Measurements from ENCODE around the gene C3orf20. TPM values are rescaled to one million over a fixed set of nuclear protein-coding genes. Genes with fewer than 3 reads are reported as not detected.

Gene C3orf20
- total RNA-seq, 1 experiment from 2014 or later = not detected

DNA sequence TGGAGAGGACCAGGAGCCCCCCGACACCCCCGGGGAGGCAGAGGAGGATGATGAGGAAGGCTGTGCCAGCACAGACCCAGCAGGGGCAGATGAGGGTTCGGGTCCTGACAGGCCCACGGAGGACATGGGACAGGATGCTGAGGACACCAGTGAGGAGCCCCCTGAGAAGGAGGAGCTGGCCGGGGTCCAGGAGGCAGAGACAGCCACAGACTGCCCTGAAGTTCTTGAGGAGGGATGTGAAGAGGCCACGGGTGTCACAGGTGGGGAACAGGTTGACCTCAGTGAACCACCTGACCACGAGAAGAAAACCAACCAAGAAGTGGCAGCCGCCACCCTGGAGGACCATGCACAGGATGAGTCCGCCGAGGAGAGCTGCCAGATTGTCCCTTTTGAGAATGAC is 144.7 kb downstream of the C3orf20 start:
- Mint-ChIP-seq H3K27ac (no peak overlapping the region), H3K4me3 (no peak overlapping the region), H3K27me3 (ENCODE audit: low read depth) (no peaks in the 10 kb centered on the region; the same call in 1 of the 2 replicates), H3K9me3 (no peaks in the 10 kb centered on the region), H3K4me1 (peaks cover 27% of the 10 kb centered on the region), H3K36me3 (peaks cover 5% of the 10 kb centered on the region; the same call in 1 of the 2 replicates)
- TF ChIP-seq, protein P1, sequence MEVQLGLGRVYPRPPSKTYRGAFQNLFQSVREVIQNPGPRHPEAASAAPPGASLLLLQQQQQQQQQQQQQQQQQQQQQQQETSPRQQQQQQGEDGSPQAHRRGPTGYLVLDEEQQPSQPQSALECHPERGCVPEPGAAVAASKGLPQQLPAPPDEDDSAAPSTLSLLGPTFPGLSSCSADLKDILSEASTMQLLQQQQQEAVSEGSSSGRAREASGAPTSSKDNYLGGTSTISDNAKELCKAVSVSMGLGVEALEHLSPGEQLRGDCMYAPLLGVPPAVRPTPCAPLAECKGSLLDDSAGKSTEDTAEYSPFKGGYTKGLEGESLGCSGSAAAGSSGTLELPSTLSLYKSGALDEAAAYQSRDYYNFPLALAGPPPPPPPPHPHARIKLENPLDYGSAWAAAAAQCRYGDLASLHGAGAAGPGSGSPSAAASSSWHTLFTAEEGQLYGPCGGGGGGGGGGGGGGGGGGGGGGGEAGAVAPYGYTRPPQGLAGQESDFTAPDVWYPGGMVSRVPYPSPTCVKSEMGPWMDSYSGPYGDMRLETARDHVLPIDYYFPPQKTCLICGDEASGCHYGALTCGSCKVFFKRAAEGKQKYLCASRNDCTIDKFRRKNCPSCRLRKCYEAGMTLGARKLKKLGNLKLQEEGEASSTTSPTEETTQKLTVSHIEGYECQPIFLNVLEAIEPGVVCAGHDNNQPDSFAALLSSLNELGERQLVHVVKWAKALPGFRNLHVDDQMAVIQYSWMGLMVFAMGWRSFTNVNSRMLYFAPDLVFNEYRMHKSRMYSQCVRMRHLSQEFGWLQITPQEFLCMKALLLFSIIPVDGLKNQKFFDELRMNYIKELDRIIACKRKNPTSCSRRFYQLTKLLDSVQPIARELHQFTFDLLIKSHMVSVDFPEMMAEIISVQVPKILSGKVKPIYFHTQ (CRISPR knock-in tag; IDR thresholded peaks at IDR 0.05) = no peak
- TF ChIP-seq, protein P2, sequence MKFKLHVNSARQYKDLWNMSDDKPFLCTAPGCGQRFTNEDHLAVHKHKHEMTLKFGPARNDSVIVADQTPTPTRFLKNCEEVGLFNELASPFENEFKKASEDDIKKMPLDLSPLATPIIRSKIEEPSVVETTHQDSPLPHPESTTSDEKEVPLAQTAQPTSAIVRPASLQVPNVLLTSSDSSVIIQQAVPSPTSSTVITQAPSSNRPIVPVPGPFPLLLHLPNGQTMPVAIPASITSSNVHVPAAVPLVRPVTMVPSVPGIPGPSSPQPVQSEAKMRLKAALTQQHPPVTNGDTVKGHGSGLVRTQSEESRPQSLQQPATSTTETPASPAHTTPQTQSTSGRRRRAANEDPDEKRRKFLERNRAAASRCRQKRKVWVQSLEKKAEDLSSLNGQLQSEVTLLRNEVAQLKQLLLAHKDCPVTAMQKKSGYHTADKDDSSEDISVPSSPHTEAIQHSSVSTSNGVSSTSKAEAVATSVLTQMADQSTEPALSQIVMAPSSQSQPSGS (CRISPR knock-in tag; IDR thresholded peaks at IDR 0.05; ENCODE audit: borderline replicate concordance, low read depth) = no peak
- TF ChIP-seq SP1 (CRISPR knock-in tag; conservative IDR thresholded peaks at IDR 0.05) (no peak), ETV6 (CRISPR knock-in tag; IDR thresholded peaks at IDR 0.05) (no peak), NR3C1 (CRISPR knock-in tag; conservative IDR thresholded peaks at IDR 0.05; ENCODE audit: low read depth) (no peak), GABPB1 (CRISPR knock-in tag; IDR thresholded peaks at IDR 0.05) (no peak), ZNF423 (CRISPR knock-in tag; IDR thresholded peaks at IDR 0.05) (no peak), IRF2 (CRISPR knock-in tag; IDR thresholded peaks at IDR 0.05; ENCODE audit: borderline replicate concordance, low read depth) (no peak), TP53 (CRISPR knock-in tag; IDR thresholded peaks at IDR 0.05) (no peak), ZNF138 (CRISPR knock-in tag; conservative IDR thresholded peaks at IDR 0.05) (no peak), TEAD4 (CRISPR knock-in tag; IDR thresholded peaks at IDR 0.05) (no peak), ZNF416 (CRISPR knock-in tag; IDR thresholded peaks at IDR 0.05) (no peak), ZNF317 (CRISPR knock-in tag; IDR thresholded peaks at IDR 0.05; ENCODE audit: borderline replicate concordance, low read depth) (no peak), JUN (CRISPR knock-in tag; IDR thresholded peaks at IDR 0.05) (no peak), ATF1 (CRISPR knock-in tag; IDR thresholded peaks at IDR 0.05) (no peak), GRHL2 (CRISPR knock-in tag; IDR thresholded peaks at IDR 0.05; ENCODE audit: insufficient replicate concordance, severe bottlenecking) (no peak)
- POLR2A ChIA-PET = no interaction called here
- DNase-seq (ENCODE audit: low spot score) (no peak), ATAC-seq (no peak)
- CTCF ChIA-PET = no interaction called here

DNA sequence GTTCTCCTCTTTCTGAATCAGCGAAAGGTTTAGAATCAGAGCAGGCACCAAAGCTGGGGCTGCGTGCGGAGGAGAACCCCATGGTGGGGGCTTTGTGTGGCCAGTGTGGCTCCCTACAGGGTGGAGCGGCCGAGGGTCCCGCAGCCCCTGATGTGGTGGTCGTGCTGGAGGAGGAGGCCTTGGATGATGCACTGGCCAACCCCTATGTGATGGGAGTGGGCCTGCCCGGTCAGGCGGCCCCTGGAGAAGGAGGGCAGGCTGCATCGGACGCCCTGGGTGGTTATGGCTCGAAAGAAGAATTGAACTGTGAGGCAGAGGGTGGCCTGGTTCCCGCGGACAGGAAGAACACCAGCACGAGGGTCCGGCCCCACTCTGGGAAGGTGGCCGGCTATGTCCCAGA is 145.2 kb downstream of the C3orf20 start:
- Mint-ChIP-seq H3K4me3 (no peak overlapping the region), H3K27me3 (ENCODE audit: low read depth) (no peaks in the 10 kb centered on the region), H3K36me3 (peaks cover 5% of the 10 kb centered on the region; the same call in 1 of the 2 replicates), H3K9me3 (no peaks in the 10 kb centered on the region), H3K4me1 (peaks cover 24% of the 10 kb centered on the region), H3K27ac (no peak overlapping the region)
- no peak for TF ChIP-seq NR3C1 (CRISPR knock-in tag; conservative IDR thresholded peaks at IDR 0.05; ENCODE audit: low read depth)
- CTCF ChIA-PET = no interaction called here
- ATAC-seq (no peak), DNase-seq (ENCODE audit: low spot score) (no peak)
- POLR2A ChIA-PET = no interaction called here

DNA sequence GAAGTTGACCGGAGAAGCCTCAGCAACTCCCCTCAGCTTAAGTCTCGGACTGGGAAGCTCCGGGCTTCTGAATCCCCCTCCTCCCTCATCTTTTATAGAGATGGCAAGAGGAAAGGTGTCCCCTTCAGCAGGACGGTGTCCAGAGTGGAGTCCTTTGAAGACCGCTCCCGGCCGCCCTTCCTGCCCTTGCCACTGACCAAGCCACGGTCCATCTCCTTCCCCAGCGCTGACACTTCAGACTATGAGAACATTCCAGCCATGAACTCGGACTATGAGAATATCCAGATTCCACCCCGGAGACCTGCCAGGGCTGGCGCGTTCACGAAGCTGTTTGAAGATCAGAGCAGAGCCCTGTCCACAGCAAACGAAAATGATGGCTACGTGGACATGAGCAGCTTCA is 146.2 kb downstream of the C3orf20 start:
- H3K27ac Mint-ChIP-seq = no peak overlapping the region
- H3K4me3 Mint-ChIP-seq = no peak overlapping the region
- POLR2A ChIA-PET = no interaction called here
- ATAC-seq (no peak), DNase-seq (ENCODE audit: low spot score) (no peak)
- H3K36me3 Mint-ChIP-seq = peaks cover 5% of the 10 kb centered on the region; the same call in 1 of the 2 replicates
- no peaks in the 10 kb centered on the region for H3K27me3 Mint-ChIP-seq (ENCODE audit: low read depth)
- peaks cover 23% of the 10 kb centered on the region for H3K4me1 Mint-ChIP-seq
- CTCF ChIA-PET = no interaction called here
- H3K9me3 Mint-ChIP-seq = no peaks in the 10 kb centered on the region
- TF ChIP-seq TEAD4 (CRISPR knock-in tag; IDR thresholded peaks at IDR 0.05) (no peak), ZNF263 (CRISPR knock-in tag; IDR thresholded peaks at IDR 0.05; ENCODE audit: low read depth) (no peak), ZNF317 (CRISPR knock-in tag; IDR thresholded peaks at IDR 0.05; ENCODE audit: borderline replicate concordance, low read depth) (no peak), ZNF232 (CRISPR knock-in tag; IDR thresholded peaks at IDR 0.05) (no peak), NR1H2 (CRISPR knock-in tag; IDR thresholded peaks at IDR 0.05) (no peak), CREB1 (CRISPR knock-in tag; IDR thresholded peaks at IDR 0.05) (no peak), GTF2I (CRISPR knock-in tag; conservative IDR thresholded peaks at IDR 0.05) (no peak), SOX15 (CRISPR knock-in tag; IDR thresholded peaks at IDR 0.05) (no peak), SMAD4 (CRISPR knock-in tag; IDR thresholded peaks at IDR 0.05) (no peak), FOXP1 (CRISPR knock-in tag; IDR thresholded peaks at IDR 0.05; ENCODE audit: borderline replicate concordance) (no peak)
- TF ChIP-seq, protein P3, sequence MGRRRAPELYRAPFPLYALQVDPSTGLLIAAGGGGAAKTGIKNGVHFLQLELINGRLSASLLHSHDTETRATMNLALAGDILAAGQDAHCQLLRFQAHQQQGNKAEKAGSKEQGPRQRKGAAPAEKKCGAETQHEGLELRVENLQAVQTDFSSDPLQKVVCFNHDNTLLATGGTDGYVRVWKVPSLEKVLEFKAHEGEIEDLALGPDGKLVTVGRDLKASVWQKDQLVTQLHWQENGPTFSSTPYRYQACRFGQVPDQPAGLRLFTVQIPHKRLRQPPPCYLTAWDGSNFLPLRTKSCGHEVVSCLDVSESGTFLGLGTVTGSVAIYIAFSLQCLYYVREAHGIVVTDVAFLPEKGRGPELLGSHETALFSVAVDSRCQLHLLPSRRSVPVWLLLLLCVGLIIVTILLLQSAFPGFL (CRISPR knock-in tag; IDR thresholded peaks at IDR 0.05; ENCODE audit: borderline replicate concordance) = no peak
- TF ChIP-seq, protein P4, sequence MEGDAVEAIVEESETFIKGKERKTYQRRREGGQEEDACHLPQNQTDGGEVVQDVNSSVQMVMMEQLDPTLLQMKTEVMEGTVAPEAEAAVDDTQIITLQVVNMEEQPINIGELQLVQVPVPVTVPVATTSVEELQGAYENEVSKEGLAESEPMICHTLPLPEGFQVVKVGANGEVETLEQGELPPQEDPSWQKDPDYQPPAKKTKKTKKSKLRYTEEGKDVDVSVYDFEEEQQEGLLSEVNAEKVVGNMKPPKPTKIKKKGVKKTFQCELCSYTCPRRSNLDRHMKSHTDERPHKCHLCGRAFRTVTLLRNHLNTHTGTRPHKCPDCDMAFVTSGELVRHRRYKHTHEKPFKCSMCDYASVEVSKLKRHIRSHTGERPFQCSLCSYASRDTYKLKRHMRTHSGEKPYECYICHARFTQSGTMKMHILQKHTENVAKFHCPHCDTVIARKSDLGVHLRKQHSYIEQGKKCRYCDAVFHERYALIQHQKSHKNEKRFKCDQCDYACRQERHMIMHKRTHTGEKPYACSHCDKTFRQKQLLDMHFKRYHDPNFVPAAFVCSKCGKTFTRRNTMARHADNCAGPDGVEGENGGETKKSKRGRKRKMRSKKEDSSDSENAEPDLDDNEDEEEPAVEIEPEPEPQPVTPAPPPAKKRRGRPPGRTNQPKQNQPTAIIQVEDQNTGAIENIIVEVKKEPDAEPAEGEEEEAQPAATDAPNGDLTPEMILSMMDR (IDR thresholded peaks at IDR 0.05) = no peak
- TF ChIP-seq, protein P5, sequence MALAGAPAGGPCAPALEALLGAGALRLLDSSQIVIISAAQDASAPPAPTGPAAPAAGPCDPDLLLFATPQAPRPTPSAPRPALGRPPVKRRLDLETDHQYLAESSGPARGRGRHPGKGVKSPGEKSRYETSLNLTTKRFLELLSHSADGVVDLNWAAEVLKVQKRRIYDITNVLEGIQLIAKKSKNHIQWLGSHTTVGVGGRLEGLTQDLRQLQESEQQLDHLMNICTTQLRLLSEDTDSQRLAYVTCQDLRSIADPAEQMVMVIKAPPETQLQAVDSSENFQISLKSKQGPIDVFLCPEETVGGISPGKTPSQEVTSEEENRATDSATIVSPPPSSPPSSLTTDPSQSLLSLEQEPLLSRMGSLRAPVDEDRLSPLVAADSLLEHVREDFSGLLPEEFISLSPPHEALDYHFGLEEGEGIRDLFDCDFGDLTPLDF (CRISPR knock-in tag; IDR thresholded peaks at IDR 0.05) = no peak

All from WTC11 (cell line).